Smooth muscle cell of the brain vasculature (primary cell): ENCODE results near the gene DSN1.

Source experiments
- DNase-seq: peaks from one replicate; pipeline ENCODE4 v3.0.0-alpha.2; 2012; ENCODE audit warnings: low read depth, low spot score

The DSN1 gene

GRCh38 chr20:36758276-36758675 lies 15.3 kb downstream of the DSN1 start:
- DNase-seq, result no peak

GRCh38 chr20:36756496-36756895 lies 17.1 kb downstream of the DSN1 start:
- no peak for DNase-seq

GRCh38 chr20:36754656-36755222 lies 18.8 kb downstream of the DSN1 start:
- DNase-seq, result peak; percentile 55

- no peak for DNase-seq
Observed at GRCh38 chr20:36752582-36752981, 21.0 kb downstream of the DSN1 start.

- peak; percentile 83 for DNase-seq
Observed at GRCh38 chr20:36745927-36746659, 27.5 kb downstream of the DSN1 start, which contains the start of gene NDRG3. NDRG3 (minus strand) TSS chr20:36746090; CDS start chr20:36721735, 24,355 bp downstream.

- no peak for DNase-seq
Observed at GRCh38 chr20:36745234-36745926, 28.2 kb downstream of the DSN1 start.

GRCh38 chr20:36744764-36745191 lies 28.8 kb downstream of the DSN1 start:
- no peak for DNase-seq

- DNase-seq, result no peak
Observed at GRCh38 chr20:36744243-36744642, 29.3 kb downstream of the DSN1 start.

- DNase-seq, result no peak
Observed at GRCh38 chr20:36742558-36742957, 31.0 kb downstream of the DSN1 start.

- no peak for DNase-seq
Observed at GRCh38 chr20:36741072-36741471, 32.5 kb downstream of the DSN1 start.

GRCh38 chr20:36737183-36737499 lies 36.4 kb downstream of the DSN1 start:
- DNase-seq, result no peak

- no peak for DNase-seq
Observed at GRCh38 chr20:36736451-36737182, 36.9 kb downstream of the DSN1 start.

- DNase-seq, result no peak
Observed at GRCh38 chr20:36732456-36732855, 41.1 kb downstream of the DSN1 start.

- no peak for DNase-seq
Observed at GRCh38 chr20:36728986-36729385, 44.6 kb downstream of the DSN1 start.

- no peak for DNase-seq
Observed at GRCh38 chr20:36726168-36726567, 47.4 kb downstream of the DSN1 start.

GRCh38 chr20:36720510-36720909 lies 53.1 kb downstream of the DSN1 start:
- DNase-seq, result no peak

GRCh38 chr20:36717657-36718056 lies 55.9 kb downstream of the DSN1 start:
- no peak for DNase-seq

GRCh38 chr20:36717021-36717420 lies 56.5 kb downstream of the DSN1 start:
- DNase-seq, result no peak

- DNase-seq, result no peak
Observed at GRCh38 chr20:36712775-36713174, 60.8 kb downstream of the DSN1 start.

GRCh38 chr20:36709126-36709525 lies 64.4 kb downstream of the DSN1 start:
- DNase-seq, result no peak

- DNase-seq, result no peak
Observed at GRCh38 chr20:36703530-36703929, 70.0 kb downstream of the DSN1 start.
